ENCODE measurements around the gene CD96.
"Not testable (repeated sequence)": the region's sequence is repeated elsewhere in the genome, so short reads cannot be mapped to it uniquely, and the experiment has no call there.

Gene CD96

DNA sequence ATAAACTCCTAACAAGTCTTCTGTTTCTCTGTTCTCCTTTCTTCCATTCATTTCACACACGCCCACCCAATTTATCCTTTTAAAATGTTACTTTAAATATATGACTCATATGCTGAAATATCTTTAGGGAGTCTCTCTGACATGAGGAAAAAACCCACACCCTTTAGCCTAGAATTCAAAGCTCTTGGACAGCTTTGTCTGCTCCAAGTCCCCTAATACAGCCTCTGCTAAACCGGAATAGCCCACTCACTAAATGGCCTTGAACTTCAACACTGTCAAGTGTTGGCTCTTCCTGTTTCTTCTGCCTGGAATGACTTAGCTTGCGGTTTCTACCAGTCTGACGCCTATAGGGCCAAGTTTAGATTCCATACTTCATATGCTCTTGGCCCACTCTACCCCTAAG lies 3.3 kb upstream of the CD96 start:
- DNase-seq (ENCODE audit: low read depth in 1 of 2, low spot score in 1 of 2) = no peak
- in situ Hi-C loops (cut with HindIII; ENCODE audit: low pct_unique_long_range_greater_than_20kb, low sequenced_read_pairs) = no loop called here
- no peak for TF ChIP-seq JUND (IDR thresholded peaks at IDR 0.05; ENCODE audit: low read depth)

DNA sequence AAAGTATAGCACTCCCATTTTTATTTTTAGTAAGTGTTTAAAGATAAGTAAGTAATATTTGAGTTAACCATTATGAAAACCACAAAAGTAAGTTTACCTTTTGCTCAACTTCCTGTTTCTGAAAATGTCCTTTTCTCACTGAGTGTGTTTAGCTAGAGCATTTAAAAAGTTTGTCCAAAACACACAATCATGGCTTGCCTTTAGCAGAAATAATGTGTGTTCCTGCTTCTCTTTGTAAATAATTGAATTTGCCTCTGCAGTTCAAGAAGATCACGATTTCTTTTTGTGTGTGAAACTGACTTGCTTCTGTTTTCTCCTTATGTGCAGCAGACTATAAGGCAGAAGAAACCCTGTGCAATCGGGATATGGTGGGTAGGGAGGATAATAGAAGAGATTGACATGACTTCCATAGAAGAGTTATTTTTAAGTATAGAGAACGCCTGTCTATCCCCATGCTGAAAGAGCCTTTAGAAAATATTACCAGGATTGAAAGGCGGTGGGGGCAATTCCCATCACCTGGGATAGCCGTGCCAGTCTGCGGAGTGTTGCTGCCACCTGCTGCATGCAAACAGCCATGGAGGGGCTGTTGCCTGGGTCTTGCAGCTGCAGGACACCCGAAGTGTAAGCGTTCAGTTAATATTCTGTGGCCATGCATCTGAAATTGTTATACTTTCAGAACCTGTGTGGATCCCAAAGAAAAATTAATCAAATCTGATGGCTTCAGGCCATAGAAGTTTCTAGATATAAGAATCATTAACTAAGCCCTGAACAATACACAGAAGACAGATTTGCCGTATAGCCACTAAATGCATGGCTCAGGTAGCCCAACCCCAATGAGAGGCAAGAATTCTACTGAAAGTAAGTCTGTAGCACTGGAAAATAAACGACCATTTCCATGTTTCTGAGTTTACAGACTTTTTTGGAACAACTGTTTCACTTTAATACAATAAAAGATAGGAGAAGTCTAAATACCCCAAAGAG lies 2.4 kb upstream of the CD96 start:
- in situ Hi-C loops (cut with HindIII; ENCODE audit: low pct_unique_long_range_greater_than_20kb, low sequenced_read_pairs) = no loop called here
- TF ChIP-seq JUND (IDR thresholded peaks at IDR 0.05; ENCODE audit: low read depth) = no peak
- peak; percentile 38 to 69 for DNase-seq (ENCODE audit: low read depth in 1 of 2, low spot score in 1 of 2)

- no peak for DNase-seq (ENCODE audit: low read depth in 1 of 2, low spot score in 1 of 2)
- in situ Hi-C loops (cut with HindIII; ENCODE audit: low pct_unique_long_range_greater_than_20kb, low sequenced_read_pairs) = no loop called here
- TF ChIP-seq JUND (IDR thresholded peaks at IDR 0.05; ENCODE audit: low read depth) = no peak
These were observed 606 bp upstream of the CD96 start for GRCh38 chr3:111541391-111541790.

GRCh38 chr3:111542611-111543300 lies 759 bp downstream of the CD96 start:
- in situ Hi-C loops (cut with HindIII; ENCODE audit: low pct_unique_long_range_greater_than_20kb, low sequenced_read_pairs) = no loop called here
- no peak for DNase-seq (ENCODE audit: low read depth in 1 of 2, low spot score in 1 of 2)
- TF ChIP-seq JUND (IDR thresholded peaks at IDR 0.05; ENCODE audit: low read depth) = no peak

- in situ Hi-C loops (cut with HindIII; ENCODE audit: low pct_unique_long_range_greater_than_20kb, low sequenced_read_pairs) = no loop called here
- no peak for DNase-seq (ENCODE audit: low read depth in 1 of 2, low spot score in 1 of 2)
- TF ChIP-seq JUND (IDR thresholded peaks at IDR 0.05; ENCODE audit: low read depth) = no peak
These were observed 3.4 kb downstream of the CD96 start for GRCh38 chr3:111545349-111545748.

- no peak for DNase-seq (ENCODE audit: low read depth in 1 of 2, low spot score in 1 of 2)
These were observed 5.6 kb downstream of the CD96 start for GRCh38 chr3:111547631-111548030.

GRCh38 chr3:111548092-111548491 lies 6.1 kb downstream of the CD96 start:
- no peak for DNase-seq (ENCODE audit: low read depth in 1 of 2, low spot score in 1 of 2)
- TF ChIP-seq JUND (IDR thresholded peaks at IDR 0.05; ENCODE audit: low read depth) = no peak
- in situ Hi-C loops (cut with HindIII; ENCODE audit: low pct_unique_long_range_greater_than_20kb, low sequenced_read_pairs) = no loop called here

More at GRCh38 chr3:111547631-111548030, 5.6 kb downstream of the CD96 start:
- in situ Hi-C loops (cut with HindIII; ENCODE audit: low pct_unique_long_range_greater_than_20kb, low sequenced_read_pairs) = no loop called here
- no peak for TF ChIP-seq JUND (IDR thresholded peaks at IDR 0.05; ENCODE audit: low read depth)

GRCh38 chr3:111548756-111549155 lies 6.8 kb downstream of the CD96 start:
- TF ChIP-seq JUND (IDR thresholded peaks at IDR 0.05; ENCODE audit: low read depth) = no peak
- DNase-seq (ENCODE audit: low read depth in 1 of 2, low spot score in 1 of 2) = peak in 1 of 2 experiments; percentile 7
- in situ Hi-C loops (cut with HindIII; ENCODE audit: low pct_unique_long_range_greater_than_20kb, low sequenced_read_pairs) = no loop called here

DNA sequence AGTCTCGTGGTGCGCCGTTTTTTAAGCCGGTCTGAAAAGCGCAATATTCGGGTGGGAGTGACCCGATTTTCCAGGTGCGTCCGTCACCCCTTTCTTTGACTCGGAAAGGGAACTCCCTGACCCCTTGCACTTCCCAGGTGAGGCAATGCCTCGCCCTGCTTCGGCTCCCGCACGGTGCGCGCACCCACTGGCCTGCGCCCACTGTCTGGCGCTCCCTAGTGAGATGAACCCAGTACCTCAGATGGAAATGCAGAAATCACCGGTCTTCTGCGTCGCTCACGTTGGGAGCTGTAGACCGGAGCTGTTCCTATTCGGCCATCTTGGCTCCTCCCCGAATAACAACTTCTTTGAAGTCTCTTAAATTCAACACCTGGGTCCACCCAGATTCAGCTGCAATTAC lies 19.9 kb downstream of the CD96 start:
- in situ Hi-C loops (cut with HindIII; ENCODE audit: low pct_unique_long_range_greater_than_20kb, low sequenced_read_pairs) = not testable (repeated sequence)
- DNase-seq (ENCODE audit: low read depth in 1 of 2, low spot score in 1 of 2) = peak in 1 of 2 experiments; percentile 30

DNA sequence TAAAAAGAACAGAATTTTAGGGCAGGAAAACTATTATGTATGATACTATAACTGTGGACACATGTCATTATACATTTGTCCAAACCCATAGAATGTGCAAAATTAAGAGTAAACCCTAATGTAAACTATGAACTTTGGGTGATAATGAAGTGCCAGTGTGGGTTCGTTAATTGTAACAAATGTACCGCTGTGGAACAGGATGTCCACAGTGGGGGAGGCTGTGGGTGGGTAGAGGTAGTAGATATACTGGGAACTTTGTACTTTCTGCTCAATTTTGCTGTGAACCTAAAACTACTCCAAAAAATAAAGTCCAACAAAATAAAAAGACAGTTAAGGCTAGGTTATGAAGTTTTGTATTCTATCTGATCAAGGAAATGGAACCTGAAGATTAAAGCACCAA lies 24.8 kb downstream of the CD96 start:
- TF ChIP-seq JUND (IDR thresholded peaks at IDR 0.05; ENCODE audit: low read depth) = no peak
- in situ Hi-C loops (cut with HindIII; ENCODE audit: low pct_unique_long_range_greater_than_20kb, low sequenced_read_pairs) = no loop called here
- DNase-seq (ENCODE audit: low read depth in 1 of 2, low spot score in 1 of 2) = no peak

DNA sequence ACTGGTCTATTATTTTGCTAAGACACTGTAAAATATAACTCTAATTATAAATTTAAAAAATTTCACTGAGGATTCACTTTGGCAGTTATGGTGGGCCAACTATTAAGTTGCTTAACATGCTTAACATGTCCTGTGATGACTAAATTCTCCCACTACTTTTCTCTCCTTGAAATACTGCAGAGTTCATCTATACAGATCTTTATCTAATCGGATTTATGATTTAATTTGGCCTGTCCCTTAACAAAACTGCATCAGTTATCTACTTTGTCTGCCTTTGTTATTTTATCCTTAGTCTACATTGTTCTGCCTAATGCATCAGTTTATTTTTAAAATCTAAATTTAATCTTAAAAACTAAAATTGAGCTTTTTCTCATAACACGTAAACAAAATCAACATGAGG lies 26.4 kb downstream of the CD96 start:
- TF ChIP-seq JUND (IDR thresholded peaks at IDR 0.05; ENCODE audit: low read depth) = no peak
- in situ Hi-C loops (cut with HindIII; ENCODE audit: low pct_unique_long_range_greater_than_20kb, low sequenced_read_pairs) = no loop called here
- no peak for DNase-seq (ENCODE audit: low read depth in 1 of 2, low spot score in 1 of 2)

DNA sequence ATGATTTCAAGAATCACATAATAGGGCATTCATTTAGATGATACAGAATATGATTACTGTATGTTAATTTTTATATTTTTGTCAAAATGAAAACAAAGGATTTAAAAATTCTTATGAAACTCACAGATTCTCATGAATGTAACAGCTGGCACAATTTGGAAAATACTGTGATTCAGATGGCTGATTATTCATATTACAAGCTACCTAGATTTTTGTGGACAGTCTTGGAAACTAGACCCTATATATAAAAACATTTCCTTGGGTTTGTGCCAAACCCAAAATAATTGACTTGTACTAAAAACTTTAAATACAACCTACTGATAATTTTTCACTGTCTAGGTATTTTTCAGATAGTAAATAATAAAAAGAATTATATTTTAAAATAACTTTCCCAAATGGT lies 26.9 kb downstream of the CD96 start:
- in situ Hi-C loops (cut with HindIII; ENCODE audit: low pct_unique_long_range_greater_than_20kb, low sequenced_read_pairs) = no loop called here
- no peak for DNase-seq (ENCODE audit: low read depth in 1 of 2, low spot score in 1 of 2)
- no peak for TF ChIP-seq JUND (IDR thresholded peaks at IDR 0.05; ENCODE audit: low read depth)

DNA sequence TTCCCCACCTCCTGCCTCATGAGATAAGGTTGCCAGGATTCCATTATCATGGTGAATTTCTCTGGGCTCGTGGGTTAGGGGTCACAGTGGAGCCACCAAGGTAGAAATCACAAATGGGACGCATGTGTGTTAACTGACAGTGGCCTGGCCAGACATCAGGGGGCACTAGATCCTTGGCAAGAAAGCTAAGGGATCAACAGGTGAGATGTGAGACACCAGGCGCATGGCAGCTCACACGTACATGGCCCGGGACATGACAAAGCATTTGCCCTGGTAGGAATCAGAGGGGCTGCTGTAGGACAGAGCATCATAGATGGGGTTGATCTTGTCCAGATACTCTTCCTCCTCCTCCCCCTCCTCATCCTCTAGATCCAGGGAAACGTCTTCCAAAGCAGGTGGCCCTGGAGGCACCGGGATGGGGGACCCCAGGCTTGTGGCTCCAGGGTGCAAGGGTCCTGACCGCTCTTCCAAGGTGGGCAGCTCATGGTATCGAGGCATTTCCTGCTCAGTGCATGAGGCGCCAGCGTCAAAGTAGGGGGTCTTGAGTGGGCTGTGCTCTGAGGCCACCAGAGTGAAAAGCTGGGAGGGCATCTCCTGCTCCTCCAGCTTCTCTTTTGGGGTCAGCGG lies 28.5 kb downstream of the CD96 start:
- TF ChIP-seq JUND (IDR thresholded peaks at IDR 0.05; ENCODE audit: low read depth) = no peak
- no peak for DNase-seq (ENCODE audit: low read depth in 1 of 2, low spot score in 1 of 2)
- in situ Hi-C loops (cut with HindIII; ENCODE audit: low pct_unique_long_range_greater_than_20kb, low sequenced_read_pairs) = no loop called here

Measured in T47D (cell line).